ENCODE measurements around the gene SNTB2.
"Not testable (repeated sequence)": the region's sequence is repeated elsewhere in the genome, so short reads cannot be mapped to it uniquely, and the experiment has no call there.

Gene SNTB2

GRCh38 chr16:69285240-69285639, 98.3 kb downstream of the SNTB2 start:
- TF ChIP-seq, protein P1, sequence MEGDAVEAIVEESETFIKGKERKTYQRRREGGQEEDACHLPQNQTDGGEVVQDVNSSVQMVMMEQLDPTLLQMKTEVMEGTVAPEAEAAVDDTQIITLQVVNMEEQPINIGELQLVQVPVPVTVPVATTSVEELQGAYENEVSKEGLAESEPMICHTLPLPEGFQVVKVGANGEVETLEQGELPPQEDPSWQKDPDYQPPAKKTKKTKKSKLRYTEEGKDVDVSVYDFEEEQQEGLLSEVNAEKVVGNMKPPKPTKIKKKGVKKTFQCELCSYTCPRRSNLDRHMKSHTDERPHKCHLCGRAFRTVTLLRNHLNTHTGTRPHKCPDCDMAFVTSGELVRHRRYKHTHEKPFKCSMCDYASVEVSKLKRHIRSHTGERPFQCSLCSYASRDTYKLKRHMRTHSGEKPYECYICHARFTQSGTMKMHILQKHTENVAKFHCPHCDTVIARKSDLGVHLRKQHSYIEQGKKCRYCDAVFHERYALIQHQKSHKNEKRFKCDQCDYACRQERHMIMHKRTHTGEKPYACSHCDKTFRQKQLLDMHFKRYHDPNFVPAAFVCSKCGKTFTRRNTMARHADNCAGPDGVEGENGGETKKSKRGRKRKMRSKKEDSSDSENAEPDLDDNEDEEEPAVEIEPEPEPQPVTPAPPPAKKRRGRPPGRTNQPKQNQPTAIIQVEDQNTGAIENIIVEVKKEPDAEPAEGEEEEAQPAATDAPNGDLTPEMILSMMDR (IDR thresholded peaks at IDR 0.05; ENCODE audit: extremely low read depth, missing control alignments) = no peak
- no peak for DNase-seq (ENCODE audit: low spot score)

DNA sequence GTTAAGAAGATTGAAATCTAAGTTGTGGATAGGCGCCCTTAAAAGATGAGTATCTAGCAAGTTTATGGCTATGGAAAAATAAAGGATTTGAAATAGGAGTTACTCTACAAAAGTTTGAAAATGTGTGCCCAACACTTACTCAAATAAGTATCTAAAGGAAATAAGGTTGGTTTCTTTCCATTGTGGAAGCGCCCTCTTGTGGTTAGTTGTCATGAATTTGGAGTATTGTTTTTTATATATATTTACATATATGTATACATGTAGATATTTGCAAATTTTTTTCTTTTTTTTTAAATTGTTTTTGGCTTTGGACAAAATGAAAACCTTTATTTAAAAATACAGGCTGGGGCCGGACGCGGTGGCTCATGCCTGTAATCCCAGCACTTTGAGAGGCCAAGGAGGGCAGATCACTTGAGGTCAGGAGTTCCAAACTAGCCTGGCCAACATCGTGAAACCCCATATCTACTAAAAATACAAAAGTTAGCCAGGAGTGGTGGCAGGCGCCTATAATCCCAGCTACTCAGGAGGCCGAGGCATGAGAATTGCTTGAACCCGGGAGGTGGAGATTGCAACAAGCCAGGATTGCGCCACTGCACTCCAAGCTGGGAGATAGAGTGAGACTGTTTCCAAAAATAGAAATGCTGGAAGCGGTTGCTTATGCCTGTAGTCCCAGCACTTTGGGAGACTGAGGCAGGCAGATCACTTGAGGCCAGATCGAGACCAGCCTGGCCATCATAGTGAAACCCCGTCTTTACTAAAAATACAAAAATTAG, 100.2 kb downstream of the SNTB2 start:
- DNase-seq (ENCODE audit: low spot score) = peak; percentile 61
- TF ChIP-seq, protein P1 (IDR thresholded peaks at IDR 0.05; ENCODE audit: extremely low read depth, missing control alignments) = no peak

DNA sequence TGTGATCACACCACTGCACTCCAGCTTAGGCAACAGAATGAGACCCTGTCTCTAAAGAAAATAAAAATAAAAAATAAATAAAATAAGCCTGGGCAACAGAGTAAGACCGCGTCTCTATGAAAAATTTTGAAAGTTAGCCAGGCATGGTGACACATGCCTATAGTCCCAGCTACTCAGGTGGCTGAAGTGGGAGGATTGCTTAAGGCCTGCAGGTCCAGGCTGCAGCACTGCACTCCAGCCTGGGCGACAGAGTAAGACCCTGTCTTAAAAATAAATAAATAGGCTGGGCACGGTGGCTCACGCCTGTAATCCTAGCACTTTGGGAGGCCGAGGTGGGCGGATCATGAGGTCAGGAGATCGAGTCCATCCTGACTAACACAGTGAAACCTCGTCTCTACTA, 104.7 kb downstream of the SNTB2 start:
- not testable (repeated sequence) for DNase-seq (ENCODE audit: low spot score)

DNA sequence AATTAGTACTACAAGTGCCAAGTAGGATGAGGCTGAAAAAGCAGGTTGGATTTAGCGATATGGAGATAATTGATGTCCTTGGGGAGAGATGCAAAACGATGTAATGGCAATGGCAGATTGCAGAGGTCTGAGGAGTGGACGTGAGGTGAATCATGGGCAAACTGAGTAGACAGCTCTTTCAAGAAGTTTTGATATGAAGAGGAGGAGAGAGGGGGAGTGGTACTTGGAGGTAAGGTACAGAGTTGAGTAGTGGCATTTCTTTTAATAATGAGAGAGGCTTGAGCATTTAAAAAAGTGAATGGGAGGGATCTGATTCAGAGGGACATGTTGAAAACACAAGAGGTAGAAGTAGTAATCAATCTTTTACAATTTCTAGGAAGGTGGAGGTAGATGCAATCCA, 106.4 kb downstream of the SNTB2 start:
- DNase-seq (ENCODE audit: low spot score) = no peak
- TF ChIP-seq, protein P1 (IDR thresholded peaks at IDR 0.05; ENCODE audit: extremely low read depth, missing control alignments) = no peak

DNA sequence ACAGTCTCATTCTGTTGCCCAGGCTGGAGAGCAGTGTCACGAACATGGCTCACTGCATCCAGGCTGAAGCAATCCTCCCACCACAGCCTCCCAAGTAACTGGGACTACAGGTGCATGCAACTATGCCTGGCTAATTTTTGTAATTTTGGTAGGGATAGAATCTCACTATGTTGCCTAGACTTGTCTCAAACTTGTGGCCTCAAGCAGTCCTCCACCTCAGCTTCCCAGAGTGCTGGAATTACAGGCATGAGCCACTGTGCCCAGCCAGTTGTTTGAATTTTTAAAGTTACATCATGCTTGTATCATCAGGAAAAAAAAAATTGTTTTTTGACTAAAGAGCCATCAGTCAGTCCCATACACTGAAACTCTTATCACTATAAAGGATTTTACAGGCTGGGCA, 107.1 kb downstream of the SNTB2 start:
- no peak for DNase-seq (ENCODE audit: low spot score)
- TF ChIP-seq, protein P1 (IDR thresholded peaks at IDR 0.05; ENCODE audit: extremely low read depth, missing control alignments) = no peak

DNA sequence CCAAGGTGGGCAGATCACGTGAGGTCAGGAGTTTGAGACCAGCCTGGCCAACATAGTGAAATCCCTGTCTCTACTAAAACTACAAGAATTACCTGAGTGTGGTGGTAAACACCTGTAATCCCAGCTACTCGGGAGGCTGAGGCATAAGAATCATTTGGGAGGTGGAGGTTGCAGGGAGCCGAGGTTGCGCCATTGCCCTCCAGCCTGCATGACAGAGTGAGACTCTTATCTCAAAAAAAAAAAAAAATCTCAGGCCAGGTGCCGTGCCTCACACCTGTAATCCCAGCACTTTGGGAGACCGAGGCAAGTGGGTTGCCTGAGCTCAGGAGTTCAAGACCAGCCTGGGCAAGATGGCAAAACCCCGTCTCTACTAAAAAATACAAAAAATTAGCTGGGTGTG, 109.8 kb downstream of the SNTB2 start:
- DNase-seq (ENCODE audit: low spot score) = not testable (repeated sequence)

- TF ChIP-seq, protein P1 (IDR thresholded peaks at IDR 0.05; ENCODE audit: extremely low read depth, missing control alignments) = no peak
- no peak for DNase-seq (ENCODE audit: low spot score)
These were observed 111.3 kb downstream of the SNTB2 start for GRCh38 chr16:69298261-69298660.

DNA sequence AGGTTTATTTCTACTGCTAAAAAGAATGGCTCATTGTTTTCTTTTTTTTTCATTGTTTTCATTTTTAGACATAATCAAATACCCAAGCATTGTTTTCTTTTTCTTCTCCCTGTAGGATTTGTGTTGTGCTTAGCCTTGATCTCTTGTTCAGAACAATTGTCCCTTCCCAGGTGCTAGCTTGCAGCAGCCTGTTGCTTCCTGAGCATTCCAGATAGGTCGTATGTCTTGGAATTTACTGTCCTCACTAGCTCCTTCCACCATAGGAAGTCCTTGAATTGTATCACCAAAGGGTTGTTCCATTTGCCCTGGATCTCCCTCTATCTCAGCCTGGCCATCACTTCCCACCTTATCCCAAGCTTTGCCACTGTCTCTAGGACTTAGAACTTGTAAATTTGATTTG, 114.2 kb downstream of the SNTB2 start:
- DNase-seq (ENCODE audit: low spot score) = no peak
- TF ChIP-seq, protein P1 (IDR thresholded peaks at IDR 0.05; ENCODE audit: extremely low read depth, missing control alignments) = no peak

Data from GM20000 (cell line).